ENCODE measurements around the gene COA8. TPM values are rescaled to one million over a fixed set of nuclear protein-coding genes. Genes with fewer than 3 reads are reported as not detected.

The COA8 gene
- total and polyA plus RNA-seq, 9 of the 15 experiments (the other 6 are each of a cell fraction or from before 2014, with no cell fraction given), result 5.0 to 35.3 (median 25.7) TPM

- TF ChIP-seq NONO (IDR thresholded peaks at IDR 0.05; ENCODE audit: low read depth in 2 of 2, low read length in 1 of 2) (no peak), FOXK2 (conservative IDR thresholded peaks at IDR 0.05 in 1 of 2, IDR thresholded peaks at IDR 0.05 in 1 of 2; ENCODE audit: low read depth in 2 of 2) (peak; percentile 35 to 56; a peak in 1 of 4 replicates), RBBP5 (IDR thresholded peaks at IDR 0.05; ENCODE audit: borderline replicate concordance, insufficient read depth, low read length, poor library complexity, severe bottlenecking) (no peak), ZNF232 (CRISPR knock-in tag; IDR thresholded peaks at IDR 0.05) (no peak), REST (IDR thresholded peaks at IDR 0.05; ENCODE audit: borderline replicate concordance) (peak; percentile 26; the same call in 1 of the 2 replicates), REST (CRISPR knock-in tag; IDR thresholded peaks at IDR 0.05; ENCODE audit: low read depth) (no peak), MXI1 (IDR thresholded peaks at IDR 0.05; ENCODE audit: low read depth, low read length) (peak; percentile 59; the same call in 1 of the 2 replicates), HDAC1 (IDR thresholded peaks at IDR 0.05) (peak in 1 of 2 experiments; percentile 79; a peak in 2 of 4 replicates), SAP30 (IDR thresholded peaks at IDR 0.05; ENCODE audit: borderline replicate concordance, insufficient read depth, low read depth, low read length, poor library complexity, severe bottlenecking) (peak; percentile 89), TFAP4 (CRISPR knock-in tag; IDR thresholded peaks at IDR 0.05; ENCODE audit: borderline replicate concordance) (peak; percentile 89), GATAD2A (IDR thresholded peaks at IDR 0.05) (no peak), ETV1 (tag; conservative IDR thresholded peaks at IDR 0.05; ENCODE audit: low read depth) (0 out of 2 replicates have a peak, but pooled peaks have one; percentile 9), C11orf30 (IDR thresholded peaks at IDR 0.05; ENCODE audit: low read depth) (no peak), HNRNPLL (IDR thresholded peaks at IDR 0.05; ENCODE audit: low read depth, low read length, poor library complexity, severe bottlenecking) (peak; percentile 39), CBFB (CRISPR knock-in tag; IDR thresholded peaks at IDR 0.05) (peak; percentile 62; the same call in 1 of the 2 replicates)
These were observed 44.4 kb downstream of the COA8 start (continued) for GRCh38 chr14:103606963-103607668.
